ENCODE data around the gene ATG16L2.

DNA sequence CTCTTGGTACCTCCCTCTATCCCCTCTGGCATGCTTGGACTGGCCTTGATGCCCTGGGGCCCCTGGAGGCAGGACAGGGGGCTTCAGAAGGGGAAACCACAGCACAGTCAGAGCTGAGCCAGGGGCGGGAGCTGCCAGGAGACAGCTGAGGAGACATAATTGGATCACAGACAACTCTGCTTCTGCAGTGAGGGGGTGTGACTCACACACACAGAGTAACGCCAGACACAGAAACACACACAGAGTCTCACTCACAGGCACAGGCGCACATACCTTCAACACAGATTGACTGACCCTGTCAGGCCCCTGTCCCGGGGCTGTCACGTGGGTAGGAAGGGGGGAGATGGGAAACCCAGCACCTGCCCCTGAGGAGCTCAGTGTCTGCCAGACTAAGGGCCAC, 40.9 kb upstream of the ATG16L2 start:
- TF ChIP-seq POLR2A (IDR thresholded peaks at IDR 0.05; ENCODE audit: low read length), result no peak
- TF ChIP-seq GATA1 (IDR thresholded peaks at IDR 0.05; ENCODE audit: low read depth, low read length), result no peak

Measured in erythroblast (primary cell).